ENCODE results near the gene MYH15.

The MYH15 gene

GRCh38 chr3:108410531-108410984, 99.8 kb downstream of the MYH15 start:
- no peak for DNase-seq

DNA sequence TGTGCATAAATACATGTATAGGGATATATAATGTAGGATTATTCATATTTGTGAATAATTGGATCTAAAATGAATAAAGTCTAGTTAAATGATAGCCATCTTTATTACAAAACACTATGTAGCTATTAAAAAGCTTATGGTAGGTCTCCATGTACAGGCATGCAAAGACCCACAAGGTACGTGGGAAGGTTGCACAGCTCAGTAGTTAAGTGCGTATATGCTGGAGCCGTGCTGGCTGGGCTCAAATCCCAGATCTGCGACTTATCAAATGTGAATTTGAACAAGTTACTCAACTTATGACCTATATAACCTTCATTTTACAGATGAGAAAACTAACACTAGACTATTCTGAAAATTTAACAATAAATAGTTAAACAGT, 100.6 kb downstream of the MYH15 start:
- no peak for DNase-seq

GRCh38 chr3:108408883-108409799, 101.3 kb downstream of the MYH15 start:
- no peak for DNase-seq

DNA sequence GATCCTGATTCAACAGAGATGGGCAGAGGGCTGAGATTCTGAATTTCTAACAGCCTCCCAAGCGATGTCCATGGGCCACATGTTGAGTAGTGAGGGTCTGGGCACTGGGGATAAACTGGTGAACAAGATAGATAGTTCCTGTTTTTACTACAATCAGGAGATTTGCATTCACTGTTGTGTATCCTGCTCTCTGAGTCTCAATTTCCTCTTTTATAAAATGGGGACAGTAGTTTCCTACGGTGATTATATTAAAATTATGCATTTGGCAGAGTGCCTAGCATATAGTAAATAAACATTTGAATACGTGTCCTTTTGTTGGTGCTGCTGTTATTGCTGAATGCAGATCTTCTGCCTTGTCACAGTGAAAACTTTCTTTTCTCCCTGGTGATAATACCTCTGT, 102.5 kb downstream of the MYH15 start:
- DNase-seq = no peak

DNA sequence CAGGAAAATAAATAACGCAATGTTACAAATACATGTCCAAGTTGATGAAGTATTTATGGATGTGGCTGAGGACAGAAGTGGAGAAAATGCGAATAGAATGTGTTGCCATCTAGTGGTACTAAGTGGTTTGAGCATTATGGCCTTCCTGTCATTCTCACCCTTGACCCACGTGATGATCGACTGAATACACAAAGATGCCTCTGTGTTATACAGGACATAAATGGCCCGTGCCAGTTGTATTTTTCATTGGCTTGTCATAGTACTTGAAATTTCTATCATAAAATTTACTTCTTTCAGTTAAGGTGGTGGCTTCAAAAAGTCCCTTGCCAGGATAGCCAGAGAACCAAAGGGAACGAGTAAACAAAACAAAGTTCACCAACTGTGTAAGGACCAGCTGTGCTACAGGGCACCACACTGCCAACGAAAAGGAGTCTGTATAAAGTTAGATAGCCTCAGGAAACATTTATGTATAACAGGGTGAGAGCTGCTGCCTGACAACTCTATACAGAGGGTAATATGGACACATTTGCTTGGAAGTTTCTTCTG, 103.7 kb downstream of the MYH15 start:
- no peak for DNase-seq

GRCh38 chr3:108406063-108406660, 104.2 kb downstream of the MYH15 start:
- no peak for DNase-seq

DNA sequence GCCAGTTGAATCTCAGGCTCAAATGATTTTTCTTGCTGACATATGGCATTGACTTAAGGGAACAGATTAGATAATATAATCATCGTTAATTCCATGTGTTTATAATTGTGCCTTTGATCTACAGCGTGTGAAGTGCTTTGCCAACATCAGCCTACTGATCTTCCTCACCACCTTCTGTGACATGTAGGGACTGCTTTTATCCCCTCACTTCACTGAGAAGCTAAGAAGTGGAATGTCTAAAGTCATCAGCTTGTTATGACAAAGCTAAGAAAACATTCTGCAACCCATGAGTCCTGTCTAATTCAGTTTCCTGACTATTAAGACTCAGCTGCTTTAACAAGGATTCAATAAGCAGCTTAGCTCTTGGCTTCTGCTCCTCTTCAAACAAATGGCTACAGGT, 106.0 kb downstream of the MYH15 start:
- DNase-seq = no peak

- DNase-seq = no peak
These were observed 106.6 kb downstream of the MYH15 start for GRCh38 chr3:108403686-108404345.

GRCh38 chr3:108403198-108403597, 107.2 kb downstream of the MYH15 start:
- DNase-seq = no peak

DNA sequence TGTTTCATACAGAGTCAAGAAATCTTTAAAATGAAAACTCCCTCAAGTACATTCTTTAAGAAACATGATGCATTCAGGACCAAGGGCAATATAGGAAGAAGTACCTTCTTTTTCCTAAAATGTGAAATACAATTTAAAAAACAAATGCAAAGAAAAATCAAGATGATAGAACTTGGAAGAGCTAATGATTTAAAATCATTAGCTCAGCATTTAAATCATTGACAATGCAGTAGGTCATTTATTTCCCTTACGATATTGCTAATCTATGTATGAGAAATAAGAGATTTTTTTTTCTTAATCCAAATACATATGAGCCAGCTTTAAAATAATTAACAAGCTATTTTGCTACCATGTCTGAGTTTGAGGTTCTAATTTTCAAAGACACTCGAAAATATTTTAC, 108.6 kb downstream of the MYH15 start:
- DNase-seq = no peak

DNA sequence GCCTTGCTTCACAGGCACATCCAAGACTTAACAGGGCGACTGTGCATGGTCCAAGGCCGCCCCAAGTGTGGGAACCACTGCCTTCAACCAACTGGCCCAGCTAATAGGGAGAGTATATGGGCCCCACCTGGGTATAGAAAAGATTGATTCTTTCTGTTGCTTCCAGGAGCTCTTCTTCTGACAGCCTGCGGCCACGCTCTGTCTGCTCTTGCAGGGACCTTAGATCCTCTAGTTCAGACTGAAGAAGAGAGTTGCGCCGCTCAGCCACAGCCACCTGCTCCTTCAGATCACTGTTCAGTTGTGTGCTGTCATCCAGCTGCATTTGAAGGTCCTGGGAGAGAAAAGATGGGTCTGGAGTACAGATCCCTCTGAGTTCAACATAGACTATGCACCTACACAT, 111.9 kb downstream of the MYH15 start:
- no peak for DNase-seq

GRCh38 chr3:108396336-108396735, 114.1 kb downstream of the MYH15 start:
- DNase-seq = no peak

DNA sequence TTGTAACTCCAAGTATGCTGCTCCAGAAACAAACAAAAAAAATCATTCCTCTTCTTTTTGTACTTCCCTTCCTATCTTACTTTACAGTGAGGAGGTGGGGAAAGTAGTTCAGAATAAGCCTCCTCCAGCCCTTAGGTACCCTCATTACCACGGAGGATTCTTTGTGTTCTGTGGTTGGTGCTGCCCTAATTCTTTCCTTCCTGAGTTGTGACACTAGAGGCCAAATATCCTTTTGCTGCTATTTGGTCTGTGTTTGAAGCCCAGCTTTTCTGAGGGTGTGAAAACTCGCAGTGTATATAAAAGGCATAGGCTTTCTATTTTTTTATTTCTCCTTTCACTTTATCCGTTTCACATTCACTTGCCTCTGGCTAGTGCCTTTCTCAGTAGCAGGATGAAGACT, 115.8 kb downstream of the MYH15 start:
- DNase-seq = no peak

DNA sequence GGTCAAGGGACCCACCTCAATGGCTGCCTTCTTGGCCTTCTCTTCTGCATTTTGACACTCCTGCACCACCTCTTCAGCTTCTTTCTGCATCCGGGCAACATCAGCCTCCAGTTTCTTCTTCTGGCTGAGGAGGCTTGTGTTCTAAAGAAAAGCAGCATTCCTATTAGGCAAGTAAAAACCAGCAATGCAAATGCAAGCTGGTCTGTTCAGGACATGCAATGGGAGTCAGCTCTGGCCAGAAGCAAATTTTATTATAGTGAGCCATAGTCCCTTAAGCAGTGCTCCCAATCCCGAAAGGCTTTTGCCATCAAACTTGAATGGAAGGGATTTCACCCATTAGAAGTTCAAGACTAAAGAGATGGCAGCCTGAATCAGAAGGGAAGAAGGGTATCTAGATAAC, 116.4 kb downstream of the MYH15 start:
- DNase-seq = no peak

- DNase-seq = no peak
These were observed 117.1 kb downstream of the MYH15 start for GRCh38 chr3:108393128-108393900.

DNA sequence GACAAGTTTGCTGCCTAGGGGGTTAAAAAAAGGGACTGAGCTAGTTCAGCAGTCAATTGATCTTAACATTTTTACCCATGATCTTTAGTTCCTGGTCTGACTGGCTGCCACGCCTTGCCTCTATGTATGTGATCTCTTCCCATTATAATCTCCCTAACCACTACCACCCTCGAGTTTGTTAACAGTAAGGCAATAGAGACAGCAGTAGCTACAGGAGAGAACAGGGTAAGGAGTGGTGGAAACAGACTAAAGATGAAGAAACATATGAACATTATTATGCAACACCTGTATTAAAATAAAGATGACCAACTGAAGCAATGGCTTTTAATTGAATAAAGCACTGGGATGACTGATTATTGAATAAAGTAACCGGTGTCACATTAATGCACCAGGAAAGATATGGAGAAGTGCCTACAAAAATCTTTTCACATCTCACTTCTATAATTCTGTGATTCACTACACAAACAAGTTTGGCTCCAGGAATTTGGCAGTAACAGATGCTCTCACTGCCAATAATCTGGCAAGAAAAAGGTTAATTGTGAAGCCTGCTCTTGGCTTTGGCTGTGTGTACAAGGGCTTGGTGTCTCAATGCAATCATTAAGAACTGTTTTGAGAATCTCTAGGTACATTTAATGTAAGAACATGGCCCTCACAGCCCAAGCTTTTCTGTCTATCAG, 118.3 kb downstream of the MYH15 start:
- DNase-seq = no peak

GRCh38 chr3:108389372-108389771, 121.0 kb downstream of the MYH15 start:
- DNase-seq = no peak

DNA sequence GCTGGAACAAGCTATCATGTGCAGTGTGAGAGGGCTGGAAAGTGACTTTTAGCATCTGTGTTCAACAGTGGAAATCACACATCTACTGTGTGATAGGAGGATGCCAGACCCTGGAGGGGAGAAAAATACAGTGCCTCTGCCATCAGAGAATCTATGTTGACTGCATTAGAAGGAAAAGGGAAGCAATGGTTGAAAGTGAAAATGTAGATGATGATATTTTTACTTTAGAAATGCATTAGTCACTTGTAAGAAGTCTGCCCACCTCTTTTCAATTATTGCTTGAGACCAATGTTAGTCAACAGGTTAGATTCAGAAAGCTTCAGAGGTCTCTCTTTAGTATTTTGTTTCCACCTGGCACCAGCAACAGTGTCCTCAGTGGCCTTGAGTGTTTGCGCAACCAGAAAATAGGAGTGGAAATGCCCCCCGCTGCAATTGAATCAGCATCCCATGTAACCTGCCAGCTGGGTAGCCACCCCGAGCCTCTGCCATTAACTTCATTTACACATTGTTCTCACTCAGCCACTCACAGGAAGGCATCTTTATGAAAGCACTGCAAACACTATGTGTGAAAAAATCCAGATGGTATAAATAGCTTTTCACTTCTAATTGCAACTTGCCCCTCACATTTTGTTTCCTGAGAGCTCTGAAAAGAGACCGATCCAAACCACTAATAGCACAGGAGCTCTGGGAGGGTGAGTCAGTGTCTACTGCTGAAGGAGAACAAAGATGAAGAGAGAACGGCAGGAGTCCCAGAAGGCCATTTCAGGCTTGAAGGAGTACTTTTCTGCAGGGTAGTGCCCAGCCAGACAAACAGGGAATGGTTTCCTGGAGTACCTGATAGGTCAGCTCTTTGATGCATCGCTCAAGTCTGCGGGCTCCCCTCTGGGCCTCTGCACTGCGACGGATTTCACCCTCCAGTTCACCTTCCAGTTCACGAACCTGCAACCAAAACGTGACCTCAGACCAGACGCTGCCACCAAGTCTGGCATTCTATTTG, 122.0 kb downstream of the MYH15 start:
- DNase-seq = no peak

- DNase-seq = no peak
These were observed 123.3 kb downstream of the MYH15 start for GRCh38 chr3:108387063-108387462.

DNA sequence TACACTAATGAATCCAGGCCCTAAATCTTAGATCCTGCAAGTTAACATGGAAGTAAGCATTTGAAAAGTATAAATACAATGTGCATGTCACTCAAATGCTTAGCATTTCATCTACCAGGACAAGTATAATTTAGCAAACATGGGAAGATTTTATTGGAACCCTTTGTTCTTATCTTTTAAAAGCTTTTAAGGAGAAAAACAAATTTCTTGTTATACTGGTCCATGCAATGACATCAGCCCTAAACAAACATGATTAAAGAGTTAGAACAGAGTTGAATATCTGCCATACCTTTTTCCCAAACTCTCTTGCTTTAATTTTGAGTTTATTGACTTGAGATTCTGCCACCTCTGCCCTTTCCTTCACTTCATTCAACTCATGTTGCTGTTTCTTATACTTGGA, 127.1 kb downstream of the MYH15 start:
- no peak for DNase-seq
